GM10248 (cell line): ENCODE data around the gene EFCAB9.

Source experiments
- CTCF ChIA-PET: fragments of 300-600 bp; sonication (Branson Sonifier 250); formaldehyde crosslinking; extraction: SDS; loops from one replicate; lab custom pipeline; 2021; ENCODE audit warnings: antibody characterized with exemption; lab: Yijun Ruan, JAX
- POLR2A ChIA-PET: fragments of 350-650 bp; sonication (Branson Sonifier 250); formaldehyde crosslinking; extraction: SDS; loops from one replicate; lab custom pipeline; 2020; ENCODE audit warnings: antibody characterized with exemption; lab: Yijun Ruan, JAX
- DNase-seq: peaks from one replicate; pipeline ENCODE4 v3.0.0; 2012; ENCODE audit errors: extremely low spot score
- CTCF ChIP-seq: IDR thresholded peaks from 2 replicates; pipeline ENCODE4 v1.5.1; 2012; ENCODE audit warnings: mild to moderate bottlenecking, low read depth; ENCODE audit errors: extremely low read depth, missing control alignments, control extremely low read depth

EFCAB9 gene

GRCh38 chr5:172193872-172194271 is at the start of gene EFCAB9:
Gene EFCAB9 (plus strand): TSS chr5:172194172. CDS start chr5:172194173, 1 bp downstream.
- CTCF ChIA-PET, result interaction anchor here (0.9 to 21.5 kb wide), 3 partner anchors 10 to 86 kb away, joined by 4 to 175 read pairs (median 6); no protein-coding TSS in a partner anchor

GRCh38 chr5:172144291-172144815 is 49.6 kb upstream of the EFCAB9 start:
- DNase-seq, result peak; percentile 60

More at GRCh38 chr5:172193872-172194271, at the start of gene EFCAB9:
- TF ChIP-seq CTCF, result no peak
- DNase-seq, result no peak
- POLR2A ChIA-PET, result interaction anchor here (0.9 kb wide), 1 partner anchor 577 kb away, joined by 3 read pairs; the partner anchor contains the start of gene DUSP1

DNA sequence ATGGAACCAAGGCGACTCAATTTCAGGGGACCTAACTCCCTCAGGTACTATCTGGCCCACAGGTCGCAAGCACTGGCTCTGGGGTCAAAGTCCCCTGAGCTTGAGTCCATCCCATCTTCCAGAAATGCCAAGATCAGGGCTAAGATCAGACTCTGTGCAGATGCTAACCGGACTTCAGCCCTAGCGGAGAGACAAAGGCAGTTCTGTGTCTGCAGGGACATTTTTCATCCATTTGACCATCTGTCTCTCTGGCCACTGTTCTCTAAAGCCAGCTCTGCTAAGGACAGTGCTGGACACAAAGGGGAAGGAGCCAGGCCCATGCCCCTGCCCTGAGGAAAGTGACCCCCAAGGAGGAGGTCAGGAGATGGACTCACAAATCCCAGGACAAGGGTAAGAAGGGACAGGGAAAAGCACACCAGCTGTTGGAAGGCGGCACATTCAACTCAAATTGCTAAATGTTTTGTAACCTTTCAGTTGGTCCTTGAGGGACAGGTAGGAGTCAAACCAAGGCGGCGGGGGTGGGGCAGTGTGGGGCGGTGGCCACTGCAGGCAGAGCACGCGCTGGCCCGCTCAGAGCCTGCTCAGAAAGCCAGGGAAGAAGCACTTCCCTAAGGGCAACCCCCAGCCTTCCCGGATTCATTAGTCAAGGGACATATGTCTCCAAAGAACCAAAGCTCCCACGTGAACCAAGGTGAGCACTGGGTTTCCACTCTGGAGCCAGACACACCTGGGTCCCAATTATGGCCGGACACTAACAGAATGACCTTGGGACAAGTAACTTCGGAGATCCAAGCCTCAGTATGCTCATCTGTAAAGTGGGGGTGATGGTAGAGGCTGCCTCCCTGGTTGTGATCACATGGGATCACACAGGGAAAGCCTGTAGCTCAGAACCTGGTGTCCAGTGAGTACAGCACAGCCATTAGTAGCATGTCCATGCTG is 48.8 kb upstream of the EFCAB9 start:
- CTCF ChIA-PET, result interaction anchor here (1.3 to 1.7 kb wide), 5 partner anchors 8 to 43 kb away, joined by 3 to 5 read pairs (median 4); no protein-coding TSS in a partner anchor
- no peak for DNase-seq
- POLR2A ChIA-PET, result interaction anchor here (0.6 kb wide), 1 partner anchor 16 kb away, joined by 9 read pairs; no protein-coding TSS in a partner anchor
- TF ChIP-seq CTCF, result no peak

More at GRCh38 chr5:172144291-172144815, 49.6 kb upstream of the EFCAB9 start:
- TF ChIP-seq CTCF, result no peak
- ChIA-PET POLR2A (no interaction called here), CTCF (interaction anchor here (1.3 to 1.7 kb wide), 4 partner anchors 9 to 29 kb away, joined by 3 to 5 read pairs (median 4); no protein-coding TSS in a partner anchor)

- POLR2A ChIA-PET, result no interaction called here
- TF ChIP-seq CTCF, result no peak
Observed at GRCh38 chr5:172145870-172146747, 47.9 kb upstream of the EFCAB9 start.

GRCh38 chr5:172146748-172147092 is 47.3 kb upstream of the EFCAB9 start:
- ChIA-PET POLR2A (no interaction called here), CTCF (interaction anchor here (1.0 to 1.7 kb wide), 2 partner anchors 17 to 42 kb away, joined by 3 to 4 read pairs; no protein-coding TSS in a partner anchor)
- DNase-seq, result no peak
- no peak for TF ChIP-seq CTCF

More at GRCh38 chr5:172145870-172146747, 47.9 kb upstream of the EFCAB9 start:
- DNase-seq, result no peak
- CTCF ChIA-PET, result interaction anchor here (1.7 kb wide), 1 partner anchor 43 kb away, joined by 4 read pairs; no protein-coding TSS in a partner anchor

- CTCF ChIA-PET, result interaction anchor here (1.0 kb wide), 1 partner anchor 16 kb away, joined by 3 read pairs; no protein-coding TSS in a partner anchor
- POLR2A ChIA-PET, result no interaction called here
- no peak for TF ChIP-seq CTCF
- no peak for DNase-seq
Observed at GRCh38 chr5:172147857-172148256, 46.1 kb upstream of the EFCAB9 start.
